ENCODE measurements around the gene PPP1R1B.

PPP1R1B gene

GRCh38 chr17:39635614-39636176, 8.9 kb downstream of the PPP1R1B start:
- DNase-seq: no peak

- DNase-seq: no peak
Measured at GRCh38 chr17:39636587-39636926, 9.8 kb downstream of the PPP1R1B start.

GRCh38 chr17:39636927-39637736, 10.4 kb downstream of the PPP1R1B start, which contains the start of gene STARD3:
TSS of gene STARD3 (plus strand) at chr17:39637144. CDS start at chr17:39653532, 16,388 bp downstream.
- peak; percentile 21 for DNase-seq

GRCh38 chr17:39638317-39638716, 11.6 kb downstream of the PPP1R1B start:
- no peak for DNase-seq

GRCh38 chr17:39639043-39639442, 12.3 kb downstream of the PPP1R1B start:
- no peak for DNase-seq

GRCh38 chr17:39639566-39640458, 13.1 kb downstream of the PPP1R1B start:
- DNase-seq: no peak

GRCh38 chr17:39640591-39641031, 13.9 kb downstream of the PPP1R1B start:
- DNase-seq: no peak

GRCh38 chr17:39641097-39641496, 14.3 kb downstream of the PPP1R1B start:
- no peak for DNase-seq

- no peak for DNase-seq
Measured at GRCh38 chr17:39641883-39642282, 15.1 kb downstream of the PPP1R1B start.

- no peak for DNase-seq
Measured at GRCh38 chr17:39642291-39643074, 15.7 kb downstream of the PPP1R1B start.

- DNase-seq: no peak
Measured at GRCh38 chr17:39643271-39643670, 16.5 kb downstream of the PPP1R1B start.

GRCh38 chr17:39647256-39647655, 20.5 kb downstream of the PPP1R1B start:
- no peak for DNase-seq

- DNase-seq: no peak
Measured at GRCh38 chr17:39648616-39649366, 22.0 kb downstream of the PPP1R1B start.

GRCh38 chr17:39650121-39650579, 23.4 kb downstream of the PPP1R1B start:
- DNase-seq: no peak

- DNase-seq: no peak
Measured at GRCh38 chr17:39651923-39652586, 25.3 kb downstream of the PPP1R1B start.

- DNase-seq: no peak
Measured at GRCh38 chr17:39652587-39653315, 26.0 kb downstream of the PPP1R1B start.

- DNase-seq: no peak
Measured at GRCh38 chr17:39653316-39653661, 26.5 kb downstream of the PPP1R1B start.

GRCh38 chr17:39653662-39654331, 27.0 kb downstream of the PPP1R1B start:
- DNase-seq: no peak

GRCh38 chr17:39655105-39655504, 28.4 kb downstream of the PPP1R1B start:
- no peak for DNase-seq

GRCh38 chr17:39658346-39658745, 31.6 kb downstream of the PPP1R1B start:
- no peak for DNase-seq
